ENCODE data around the gene SPRYD3. TPM values are rescaled to one million over a fixed set of nuclear protein-coding genes. Genes with fewer than 3 reads are reported as not detected.

The SPRYD3 gene
- total RNA-seq, 1 experiment from 2014 or later, result 10.6 TPM

- DNase-seq (ENCODE audit: low read depth), result no peak
Observed at GRCh38 chr12:53063708-53064612, 15.2 kb downstream of the SPRYD3 start.

GRCh38 chr12:53062977-53063707 lies 16.0 kb downstream of the SPRYD3 start:
- DNase-seq (ENCODE audit: low read depth), result no peak

- DNase-seq (ENCODE audit: low read depth), result no peak
Observed at GRCh38 chr12:53062011-53062961, 16.9 kb downstream of the SPRYD3 start.

GRCh38 chr12:53061404-53062010 lies 17.7 kb downstream of the SPRYD3 start:
- no peak for DNase-seq (ENCODE audit: low read depth)

- DNase-seq (ENCODE audit: low read depth), result no peak
Observed at GRCh38 chr12:53060721-53061276, 18.4 kb downstream of the SPRYD3 start.

- no peak for DNase-seq (ENCODE audit: low read depth)
Observed at GRCh38 chr12:53060064-53060720, 19.0 kb downstream of the SPRYD3 start.

GRCh38 chr12:53059434-53060063 lies 19.6 kb downstream of the SPRYD3 start:
- DNase-seq (ENCODE audit: low read depth), result no peak

GRCh38 chr12:53058674-53059433 lies 20.3 kb downstream of the SPRYD3 start:
- no peak for DNase-seq (ENCODE audit: low read depth)

- no peak for DNase-seq (ENCODE audit: low read depth)
Observed at GRCh38 chr12:53057816-53058500, 21.2 kb downstream of the SPRYD3 start.

GRCh38 chr12:53056901-53057300 lies 22.3 kb downstream of the SPRYD3 start:
- DNase-seq (ENCODE audit: low read depth), result no peak

GRCh38 chr12:53056296-53056695 lies 22.9 kb downstream of the SPRYD3 start:
- DNase-seq (ENCODE audit: low read depth), result no peak

GRCh38 chr12:53055471-53056266 lies 23.5 kb downstream of the SPRYD3 start:
- no peak for DNase-seq (ENCODE audit: low read depth)

GRCh38 chr12:53054112-53054878 lies 24.9 kb downstream of the SPRYD3 start:
- peak; percentile 79 for DNase-seq (ENCODE audit: low read depth)

GRCh38 chr12:53053218-53054111 lies 25.7 kb downstream of the SPRYD3 start:
- no peak for DNase-seq (ENCODE audit: low read depth)

GRCh38 chr12:53052419-53053217 lies 26.6 kb downstream of the SPRYD3 start:
- peak; percentile 74 for DNase-seq (ENCODE audit: low read depth)

Measured in RPMI7951 (cell line).